Left hindlimb (tissue), 1 donor: ENCODE results near the gene PHAF1.

Experiments
- DNase-seq: peaks from one replicate; pipeline ENCODE4 v3.0.0-alpha.2; 2018

The PHAF1 gene

DNA sequence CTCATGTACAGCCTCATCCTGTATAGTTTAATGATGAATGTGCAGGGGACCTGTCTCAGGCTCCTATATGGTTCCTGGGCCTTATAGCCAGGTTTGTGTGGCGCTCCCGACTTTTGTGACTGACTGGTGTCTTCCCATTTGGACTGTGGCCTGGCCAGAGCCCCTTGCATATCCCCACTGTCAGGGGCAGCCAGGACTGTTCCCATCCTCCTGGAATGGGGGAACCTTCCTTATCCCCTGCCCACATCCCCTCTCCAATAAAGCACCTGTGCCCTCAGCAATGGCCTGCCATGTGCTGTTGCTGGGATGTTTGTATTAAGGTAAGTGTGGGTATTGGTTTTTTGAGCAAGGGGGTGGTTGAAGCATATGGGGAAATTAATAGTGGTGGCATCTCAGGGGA is 38.5 kb downstream of the PHAF1 start:
- no peak for DNase-seq

DNA sequence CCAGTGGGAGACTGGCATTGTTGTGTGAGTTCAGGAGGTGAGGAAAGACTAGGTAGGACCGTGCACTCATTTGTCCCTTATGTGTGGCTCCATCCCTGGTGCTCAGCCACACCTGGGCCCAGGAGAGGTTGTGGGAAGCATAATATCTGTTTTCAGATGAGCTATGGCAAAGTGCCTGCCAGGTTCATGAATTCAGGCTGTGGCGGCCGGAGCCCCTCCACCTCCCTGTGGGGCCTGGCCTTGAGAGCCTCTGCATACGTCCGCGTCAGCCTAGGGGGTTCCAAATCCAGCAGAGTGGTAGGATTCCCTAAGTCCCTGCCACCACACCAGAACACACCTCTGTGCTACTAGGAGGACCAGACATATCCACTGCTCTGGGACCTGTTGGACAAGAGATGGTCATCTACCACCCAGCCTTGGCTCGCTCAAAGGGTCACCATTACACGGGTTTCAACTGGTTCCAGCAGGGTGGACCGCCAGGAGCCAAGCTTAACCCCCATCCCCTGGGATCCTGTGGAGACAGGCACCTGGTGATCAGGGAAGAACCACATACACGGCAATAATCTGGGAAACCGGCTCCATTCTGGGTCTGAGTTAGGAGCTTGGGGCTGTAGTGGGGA is 39.0 kb downstream of the PHAF1 start:
- no peak for DNase-seq

DNA sequence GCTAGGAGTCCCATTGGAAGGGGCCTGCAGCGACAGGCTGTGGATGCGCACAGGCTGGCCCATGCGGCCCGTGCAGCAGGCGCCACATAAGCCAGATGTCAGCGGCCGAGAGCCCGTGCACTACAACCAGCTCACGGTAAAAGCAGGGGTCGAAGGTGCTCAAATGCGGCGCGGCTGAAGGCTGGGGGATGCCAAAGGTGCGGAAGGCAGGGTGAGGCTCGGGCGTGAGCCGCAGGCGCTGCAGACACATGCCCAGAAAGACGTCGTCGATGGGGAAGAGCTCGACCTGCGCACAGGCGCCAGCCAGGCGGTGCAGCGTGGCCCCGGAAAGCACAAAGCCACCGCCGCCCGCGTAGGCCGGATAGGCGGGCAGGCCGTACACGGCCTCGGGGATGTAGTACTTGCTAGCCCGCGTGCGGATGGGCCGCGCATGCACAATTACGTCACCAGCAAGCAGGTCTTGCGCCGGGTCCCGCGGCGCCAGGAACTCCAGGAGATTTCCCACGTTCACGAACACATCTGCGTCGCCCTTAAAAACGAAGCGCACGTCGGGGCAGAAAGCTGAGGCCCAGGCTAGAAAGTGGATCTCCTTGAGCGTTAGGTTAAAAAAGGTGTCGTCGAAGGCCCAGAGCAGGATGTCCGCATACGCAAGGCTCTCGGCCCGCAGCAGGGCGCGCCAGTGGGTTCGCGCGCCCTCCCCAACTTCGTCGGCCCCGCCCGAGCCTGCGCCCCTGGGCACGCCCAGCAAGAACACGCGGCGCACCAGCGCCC is 39.7 kb downstream of the PHAF1 start:
- DNase-seq = no peak

DNA sequence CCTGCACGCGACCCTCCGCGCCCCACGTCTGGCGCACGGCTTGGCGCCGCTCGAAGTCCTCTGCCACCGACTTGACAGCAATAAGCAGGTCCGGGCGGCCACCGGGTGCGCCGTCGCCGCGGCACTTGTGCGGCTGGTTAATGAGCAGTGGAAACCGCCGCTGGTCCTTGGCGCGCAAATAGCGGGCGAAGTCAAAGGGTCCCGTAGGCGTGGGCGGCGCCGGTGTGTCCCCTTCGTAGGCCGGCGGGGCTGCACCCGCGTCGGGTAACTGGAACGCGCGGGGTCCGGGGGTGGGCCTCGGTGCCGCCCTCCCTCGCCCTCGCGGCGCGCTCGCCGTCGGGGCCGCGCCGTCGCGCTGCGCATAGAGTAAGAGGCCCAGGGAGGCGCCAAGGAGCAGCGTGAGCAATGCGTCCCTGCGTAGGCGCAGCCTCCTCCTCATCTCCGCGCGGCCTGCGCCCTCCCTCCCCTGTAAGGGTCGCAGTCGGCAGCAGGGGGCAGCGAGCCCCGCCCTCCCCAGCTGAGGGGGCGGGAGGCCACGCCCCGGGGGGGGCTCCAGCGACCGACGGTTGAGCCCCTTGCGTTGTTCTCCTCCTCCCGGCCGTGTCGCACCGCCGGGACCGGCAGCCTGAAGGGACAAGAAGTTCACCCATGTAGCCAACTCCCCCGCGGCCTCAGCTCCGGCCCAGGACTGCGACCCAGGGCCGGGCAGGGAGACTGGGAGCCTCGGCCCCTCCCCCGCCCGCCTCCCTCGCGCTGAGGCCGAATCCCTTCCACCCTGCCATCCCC is 40.5 kb downstream of the PHAF1 start:
- DNase-seq = peak; percentile 86

DNA sequence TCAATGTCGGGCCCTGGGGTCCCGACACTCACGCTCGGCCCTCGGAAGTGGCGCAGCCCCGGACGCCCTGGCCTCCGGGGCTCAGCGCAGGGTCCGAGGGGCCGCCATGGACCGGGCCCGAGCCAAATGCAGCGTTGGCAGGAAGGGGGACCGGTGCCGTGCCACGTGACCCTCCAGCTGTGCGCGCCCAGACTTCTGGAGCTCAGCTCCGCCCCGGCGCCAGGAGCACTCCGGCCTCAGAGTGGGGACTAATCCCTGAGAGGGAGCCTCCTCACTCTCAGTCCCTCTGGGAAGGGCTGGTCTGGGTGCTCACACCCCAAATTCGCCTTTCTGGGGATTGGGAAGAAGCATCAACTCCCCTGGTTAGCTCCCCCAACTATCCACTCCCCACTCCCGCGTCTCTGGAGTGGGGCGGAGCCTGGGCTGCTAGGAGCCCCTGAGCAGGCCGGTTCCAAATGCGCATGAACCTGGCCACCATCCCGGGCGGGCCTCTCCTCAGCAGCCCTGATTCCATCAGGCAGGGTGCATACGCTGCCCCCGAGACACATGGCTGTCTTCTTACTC is 41.2 kb downstream of the PHAF1 start, which contains the start of gene B3GNT9:
B3GNT9 (minus strand) TSS at position 166 of the 564 bp plus-strand sequence. CDS start 513 bp downstream, outside the sequence.
- DNase-seq = peak; percentile 91

DNA sequence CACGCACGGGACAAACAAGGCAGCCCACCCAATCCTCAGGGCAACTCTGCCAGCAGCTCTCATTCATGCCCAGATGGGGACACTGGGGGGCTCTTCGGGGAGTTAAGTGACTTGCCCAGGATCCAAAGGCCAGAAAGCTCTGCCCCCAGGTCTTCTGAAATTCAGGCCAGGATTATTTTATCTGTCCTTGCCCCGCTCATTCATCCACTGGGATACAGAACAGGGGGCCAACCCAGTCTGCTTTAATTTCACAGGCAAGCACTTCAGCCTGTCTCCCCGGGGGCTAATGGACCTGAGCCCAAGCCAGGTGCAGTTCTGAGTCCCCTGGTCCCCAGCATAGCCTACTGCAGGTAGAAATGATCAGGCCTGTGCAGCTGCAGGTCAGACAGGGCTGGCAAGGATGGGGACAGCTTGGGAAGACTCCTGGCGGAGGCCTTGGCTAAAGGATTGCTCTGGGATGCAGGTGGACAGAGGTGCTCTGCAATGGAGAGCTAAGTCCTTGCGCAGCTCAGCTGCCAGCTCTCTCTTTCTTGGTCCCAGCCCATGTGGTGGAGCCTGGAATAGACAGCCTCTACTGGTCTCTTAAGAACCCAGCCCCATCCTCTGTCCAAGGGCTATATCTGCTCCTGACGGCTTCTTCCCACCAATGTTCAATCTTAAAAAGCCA is 41.8 kb downstream of the PHAF1 start:
- no peak for DNase-seq

DNA sequence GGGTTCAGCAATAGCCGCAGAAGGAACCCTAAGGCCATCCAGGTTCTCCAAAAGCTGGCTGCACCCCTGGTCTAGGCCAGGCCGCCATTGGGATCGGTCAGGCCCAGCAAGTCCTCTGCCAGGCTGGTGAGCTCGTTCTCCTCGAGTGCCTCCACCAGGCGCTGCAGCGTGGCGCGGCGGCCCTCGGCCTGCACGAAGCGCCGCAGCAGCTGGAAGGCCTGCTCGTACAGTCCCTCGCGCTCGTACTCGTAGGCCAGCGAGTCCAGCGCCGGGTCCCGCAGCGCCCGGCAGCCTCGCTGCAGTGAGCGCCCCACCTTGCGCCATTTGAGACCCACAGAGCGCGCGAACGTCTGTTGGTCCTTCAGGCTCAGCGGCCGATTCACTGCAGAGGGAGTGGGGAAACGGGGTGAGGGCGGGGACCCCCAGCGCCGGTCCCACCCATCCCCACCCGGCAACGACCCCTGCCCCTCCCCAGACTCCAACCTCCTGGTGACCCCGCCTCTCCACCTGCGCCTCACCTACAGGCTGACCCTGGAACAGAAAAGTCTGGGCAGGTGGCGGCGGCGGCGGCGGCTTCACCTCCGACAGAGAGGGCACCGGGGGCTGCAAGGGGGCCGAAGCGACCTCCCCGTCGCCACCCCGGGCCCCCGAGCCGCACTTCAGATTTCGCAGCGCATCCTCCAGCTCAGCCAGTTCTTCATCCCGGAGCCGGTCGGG is 45.0 kb downstream of the PHAF1 start:
- no peak for DNase-seq

DNA sequence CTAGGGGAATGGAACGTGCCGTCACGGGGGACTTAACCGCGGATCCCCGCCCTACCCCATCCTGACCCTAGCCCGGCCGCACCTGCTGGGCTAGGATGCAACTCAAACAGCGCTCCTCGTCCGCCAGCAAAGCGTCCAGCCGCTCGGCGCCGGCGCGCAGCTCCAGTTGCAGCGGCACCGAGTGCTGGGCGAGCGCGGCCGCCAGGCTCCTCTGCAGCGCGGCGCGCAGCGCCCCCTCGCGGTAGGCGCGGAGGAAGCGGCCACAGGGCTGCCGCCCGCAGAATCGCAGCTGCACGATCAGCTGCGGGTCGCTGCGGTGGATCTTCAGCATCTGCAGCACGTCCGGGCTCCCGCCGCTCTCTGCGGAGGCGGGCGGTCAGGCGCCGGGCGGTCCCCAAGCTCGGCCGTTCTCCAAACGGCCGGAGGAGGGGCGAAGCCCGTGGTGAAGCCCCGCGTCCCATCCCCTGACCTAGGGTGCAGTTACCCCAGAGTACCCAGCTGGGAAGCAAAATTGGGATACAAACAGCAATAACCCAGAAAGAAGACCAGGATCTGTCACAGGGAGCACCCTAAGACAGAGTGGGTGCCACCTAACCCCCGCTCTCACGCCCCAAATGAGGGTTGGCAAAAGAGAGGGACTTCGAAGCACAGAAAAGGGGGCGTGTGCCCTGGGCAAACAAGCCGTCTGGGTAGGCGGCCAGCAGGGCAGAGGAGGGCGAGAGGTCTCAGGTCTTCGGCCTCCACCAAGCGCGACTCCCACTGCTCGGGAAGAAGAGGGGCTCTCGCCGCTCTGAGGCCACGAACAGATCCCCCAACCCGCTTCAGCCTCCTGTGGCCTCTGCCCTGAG is 45.8 kb downstream of the PHAF1 start:
- peak; percentile 76 for DNase-seq

DNA sequence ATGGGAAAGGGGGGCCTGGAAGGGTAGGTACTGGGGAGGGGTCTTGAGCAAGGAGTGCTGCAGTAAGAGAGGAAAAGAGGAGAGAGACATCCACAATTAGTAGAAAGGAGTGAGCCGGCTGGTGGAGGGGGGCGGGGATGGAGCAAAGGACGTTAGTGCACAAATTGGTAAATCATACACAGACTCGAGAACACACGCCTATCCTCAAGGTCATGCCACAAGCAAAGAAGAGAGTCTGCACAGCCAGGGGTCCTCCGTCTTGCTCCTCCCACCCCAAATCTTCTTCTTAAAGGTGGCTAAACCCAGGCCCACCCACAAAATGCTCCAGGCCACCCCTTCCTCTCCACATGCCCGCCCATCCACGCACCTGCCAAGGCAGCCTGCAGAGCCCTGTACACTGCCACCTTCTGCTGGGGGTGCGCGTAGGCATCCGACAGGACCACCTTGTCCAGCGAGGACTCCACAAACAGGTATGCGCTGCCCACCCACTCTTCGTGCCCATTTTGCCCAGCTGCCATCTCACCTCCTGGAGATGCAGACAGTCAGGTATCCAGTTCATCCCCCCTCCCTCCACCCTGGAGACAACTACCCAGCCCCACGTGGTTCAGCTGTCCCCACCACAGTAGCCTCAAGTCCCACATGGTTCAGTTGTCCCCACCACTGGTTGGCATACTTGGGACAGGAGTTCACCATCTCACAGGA is 46.6 kb downstream of the PHAF1 start:
- DNase-seq = no peak

DNA sequence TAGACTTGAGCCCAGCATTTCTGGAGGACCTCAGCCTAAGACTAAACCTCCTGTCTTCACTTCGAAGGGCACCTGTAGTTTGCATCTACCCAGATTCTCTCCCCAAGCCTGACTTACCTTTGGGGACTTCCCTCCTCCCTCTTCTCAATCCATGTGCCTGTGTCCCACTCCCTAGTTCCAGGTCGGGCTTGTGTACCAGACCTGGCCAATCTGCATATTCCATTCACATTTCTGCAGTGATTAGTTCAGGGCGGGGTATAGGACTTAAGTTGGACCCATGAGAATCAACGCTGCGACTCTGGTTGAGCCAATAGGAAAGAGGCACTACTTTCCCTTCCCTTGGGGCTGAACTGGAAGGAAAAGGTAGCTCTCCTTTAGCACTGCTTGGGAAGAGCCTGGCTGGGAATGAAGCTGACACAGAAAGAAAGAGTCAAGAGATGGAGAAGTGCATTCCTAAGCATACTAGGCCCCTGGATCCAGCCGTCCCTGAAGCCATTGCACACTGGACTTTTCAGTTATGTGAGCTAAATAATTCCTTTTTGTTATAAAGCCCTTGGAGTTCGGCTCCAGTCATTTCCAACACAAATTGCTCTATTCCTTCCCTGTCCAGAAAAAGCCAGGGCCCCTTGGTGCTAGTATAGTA is 47.5 kb downstream of the PHAF1 start:
- DNase-seq = no peak

DNA sequence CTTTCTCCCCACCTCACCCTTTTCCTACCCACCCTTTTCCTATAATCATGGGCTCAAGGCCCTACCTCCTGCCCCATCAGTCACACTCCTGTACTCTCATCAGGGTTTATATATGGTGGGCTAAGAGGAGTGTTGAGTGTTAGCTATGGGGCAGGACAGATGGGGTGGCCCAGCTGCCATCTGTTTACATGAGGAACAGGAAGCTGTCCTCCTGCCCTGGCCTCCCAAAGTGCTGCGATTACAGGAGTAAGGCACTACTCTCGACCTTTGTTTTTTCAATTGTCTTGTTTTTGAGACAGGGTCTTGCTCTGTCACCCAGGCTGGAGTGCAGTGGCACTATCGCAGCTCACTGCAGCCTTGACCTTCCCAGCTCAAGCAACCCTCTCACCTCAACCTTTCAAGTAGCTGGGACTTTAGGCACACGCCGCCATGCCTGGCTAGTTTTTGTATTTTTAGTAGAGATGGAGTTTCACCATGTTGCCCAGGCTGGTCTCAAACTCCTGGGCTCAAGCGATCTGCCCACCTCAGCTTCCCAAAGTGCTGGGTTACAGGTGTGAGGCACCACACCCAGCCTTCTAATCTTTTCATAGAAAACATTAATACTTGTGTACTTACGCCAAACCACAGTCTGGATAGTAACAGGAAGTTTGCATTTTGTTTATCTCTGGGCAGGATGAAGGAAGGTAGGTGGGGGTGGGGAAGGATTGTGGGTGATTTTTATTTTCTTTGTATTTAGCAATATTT is 48.3 kb downstream of the PHAF1 start:
- DNase-seq = no peak

DNA sequence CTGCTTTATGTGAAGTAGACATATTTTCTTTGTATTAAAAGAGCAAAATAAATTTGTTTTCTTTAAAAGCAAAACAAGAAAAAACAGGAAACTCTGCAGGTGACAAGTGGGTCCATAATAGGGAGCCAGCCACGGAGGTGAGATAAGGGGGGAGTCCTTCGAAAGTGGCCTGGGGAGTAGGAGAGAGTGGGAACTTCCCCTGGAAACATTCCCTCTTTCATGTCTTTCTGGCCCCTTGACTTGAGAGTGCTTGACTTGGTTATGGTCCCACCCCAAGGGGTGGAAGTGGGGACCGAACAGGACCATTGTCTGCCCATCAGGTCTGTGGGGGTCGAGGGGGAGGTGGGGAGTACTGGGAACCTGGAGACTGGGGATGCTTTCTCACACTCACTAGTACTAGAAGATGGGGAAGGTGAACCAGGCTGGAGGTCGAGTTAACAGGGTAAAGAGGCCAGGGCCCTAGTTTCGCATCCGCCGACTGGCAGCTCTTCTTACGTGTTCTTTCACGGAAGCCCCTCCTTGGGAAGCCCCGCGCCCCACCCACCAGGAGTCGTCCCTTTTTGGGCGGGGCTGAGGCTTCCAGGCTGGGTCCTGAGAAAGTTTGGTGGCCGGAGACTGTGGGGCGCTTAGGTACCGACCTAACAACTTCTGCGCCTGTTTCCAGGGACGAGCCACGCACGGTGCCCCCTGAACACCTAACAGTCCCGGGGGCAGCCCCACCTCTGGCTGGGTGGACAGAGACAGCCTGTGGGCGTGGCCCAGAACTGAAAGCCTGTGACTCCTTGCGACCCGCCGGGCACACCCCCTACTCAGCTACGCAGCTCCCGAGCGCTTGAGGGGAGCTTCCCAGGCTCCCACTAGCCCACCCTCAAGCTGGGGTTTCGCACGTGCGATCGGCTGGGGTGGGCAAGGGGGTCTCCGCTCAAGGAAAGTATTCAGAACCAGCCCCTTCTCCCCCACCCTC is 49.2 kb downstream of the PHAF1 start:
- DNase-seq = peak; percentile 40

DNA sequence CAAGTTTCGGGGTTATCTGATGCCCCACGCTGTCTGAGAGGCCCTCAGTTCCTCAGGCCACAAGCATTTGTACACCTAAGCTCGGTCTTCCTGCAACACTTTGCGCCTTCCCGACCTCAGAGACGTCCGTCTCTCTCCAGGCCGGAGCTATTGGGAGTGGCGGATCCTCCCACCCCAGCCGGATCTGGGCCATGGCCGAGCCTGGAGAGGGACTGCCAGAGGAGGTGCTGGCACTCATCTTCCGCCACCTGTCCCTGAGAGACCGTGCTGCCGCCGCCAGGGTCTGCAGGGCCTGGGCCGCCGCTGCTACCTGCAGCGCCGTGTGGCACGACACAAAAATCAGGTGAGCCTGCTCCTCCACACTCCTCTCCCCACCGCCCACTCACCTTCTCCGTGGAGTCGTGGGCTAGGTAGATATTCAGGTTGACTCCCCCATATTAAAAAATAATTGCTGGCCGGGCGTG is 51.9 kb downstream of the PHAF1 start:
- no peak for DNase-seq

DNA sequence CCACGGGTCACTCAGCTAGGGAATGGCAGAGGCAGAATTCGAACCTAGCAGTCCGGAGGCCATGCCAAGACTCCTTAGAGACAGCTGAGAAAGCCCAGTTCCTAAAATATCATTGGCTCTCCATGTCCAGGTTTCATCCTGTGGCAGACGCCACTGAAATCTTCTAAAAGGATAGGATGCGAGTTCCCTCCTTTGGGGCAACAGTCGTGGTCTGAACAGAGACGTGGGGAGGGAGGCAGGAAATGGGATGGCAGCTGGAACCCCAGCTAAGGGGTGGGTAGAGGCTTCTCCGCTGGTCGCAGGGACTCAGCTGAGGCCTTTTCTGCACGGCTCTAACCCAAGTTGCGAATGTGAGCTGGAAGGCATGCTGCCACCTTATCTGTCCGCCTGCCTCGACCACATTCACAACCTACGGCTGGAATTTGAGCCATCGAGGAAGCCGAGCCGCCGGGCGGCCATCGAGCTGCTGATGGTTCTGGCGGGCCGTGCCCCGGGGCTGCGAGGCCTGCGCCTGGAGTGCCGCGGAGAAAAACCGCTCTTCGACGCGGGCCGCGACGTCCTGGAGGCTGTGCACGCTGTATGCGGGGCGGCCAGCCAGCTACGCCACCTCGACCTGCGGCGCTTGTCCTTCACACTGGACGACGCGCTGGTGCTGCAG is 52.9 kb downstream of the PHAF1 start:
- no peak for DNase-seq

DNA sequence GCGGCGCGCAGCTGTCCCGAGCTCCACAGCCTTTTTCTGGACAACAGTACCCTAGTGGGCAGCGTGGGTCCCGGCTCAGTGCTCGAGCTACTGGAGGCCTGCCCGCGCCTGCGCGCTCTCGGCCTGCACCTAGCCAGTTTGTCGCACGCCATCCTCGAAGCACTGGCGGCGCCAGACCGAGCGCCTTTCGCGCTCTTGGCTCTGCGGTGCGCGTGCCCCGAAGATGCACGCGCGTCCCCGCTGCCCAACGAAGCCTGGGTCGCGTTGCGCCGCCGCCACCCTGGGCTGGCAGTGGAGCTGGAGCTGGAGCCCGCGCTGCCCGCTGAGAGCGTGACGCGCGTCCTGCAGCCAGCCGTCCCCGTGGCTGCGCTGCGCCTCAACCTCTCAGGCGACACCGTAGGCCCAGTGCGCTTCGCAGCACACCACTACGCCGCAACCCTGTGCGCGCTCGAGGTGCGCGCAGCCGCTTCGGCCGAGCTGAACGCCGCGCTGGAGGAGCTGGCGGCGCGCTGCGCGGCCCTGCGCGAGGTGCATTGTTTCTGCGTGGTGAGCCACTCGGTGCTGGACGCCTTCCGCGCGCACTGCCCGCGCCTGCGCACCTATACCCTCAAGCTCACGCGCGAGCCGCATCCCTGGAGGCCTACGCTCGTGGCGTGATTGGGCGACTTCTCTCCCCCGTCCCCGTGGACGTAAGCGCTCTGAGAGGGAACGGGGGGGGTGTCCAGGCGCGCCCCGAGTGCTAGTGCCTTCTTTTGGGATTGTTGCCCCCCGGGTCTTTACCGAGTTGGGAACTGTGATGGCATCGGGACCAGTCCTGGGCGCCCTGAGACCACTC is 53.6 kb downstream of the PHAF1 start:
- DNase-seq = peak; percentile 46

DNA sequence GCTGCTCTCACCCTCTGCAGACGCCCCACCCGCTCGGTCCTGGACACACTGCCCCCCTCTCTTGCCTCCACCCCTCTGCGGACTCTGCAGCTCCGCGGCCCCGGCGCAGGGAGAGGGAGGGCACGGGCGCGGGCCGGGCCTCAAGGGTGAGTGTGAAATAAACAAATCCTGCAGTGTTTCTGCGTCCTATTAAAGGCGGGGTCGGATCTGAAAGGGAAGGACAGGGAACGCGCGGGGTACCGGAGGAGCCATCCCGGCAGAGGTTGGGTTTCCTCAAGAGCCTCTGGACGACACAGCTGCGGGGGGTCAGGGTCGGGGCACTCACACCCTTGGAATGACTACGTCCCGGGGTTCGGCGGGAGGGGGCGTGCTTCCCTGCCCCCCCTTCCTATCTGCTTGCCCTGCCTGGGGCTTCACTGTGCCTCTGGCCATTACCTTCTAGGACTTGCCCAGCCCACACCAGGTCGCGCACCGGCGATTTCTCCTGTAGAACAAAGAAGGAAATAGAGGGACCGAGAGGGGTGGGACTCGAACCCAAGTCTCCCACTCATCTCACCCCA is 54.3 kb downstream of the PHAF1 start:
- no peak for DNase-seq
